GM18868 (cell line): ENCODE results near the gene ZNF827.
A peak's percentile ranks its signal among the peaks of the same experiment; 100 is the strongest.

Experiments
- ATAC-seq: cut with Tn5 transposase; IDR thresholded peaks from one replicate; pipeline ENCODE4 v1.9.1; 2021; ENCODE audit warnings: mild to moderate bottlenecking, moderate library complexity; ENCODE audit not compliant: unreplicated experiment

The ZNF827 gene

GRCh38 chr4:145769450-145770037 lies 169.1 kb downstream of the ZNF827 start:
- no peak for ATAC-seq

- no peak for ATAC-seq
Observed at GRCh38 chr4:145766273-145766672, 172.3 kb downstream of the ZNF827 start.

GRCh38 chr4:145763399-145763798 lies 175.2 kb downstream of the ZNF827 start:
- ATAC-seq, result no peak

GRCh38 chr4:145762719-145763118 lies 175.9 kb downstream of the ZNF827 start:
- no peak for ATAC-seq

- no peak for ATAC-seq
Observed at GRCh38 chr4:145760961-145761929, 177.4 kb downstream of the ZNF827 start.

- no peak for ATAC-seq
Observed at GRCh38 chr4:145760176-145760575, 178.4 kb downstream of the ZNF827 start.

- ATAC-seq, result no peak
Observed at GRCh38 chr4:145757188-145757587, 181.4 kb downstream of the ZNF827 start.

GRCh38 chr4:145756244-145756643 lies 182.4 kb downstream of the ZNF827 start:
- no peak for ATAC-seq

- no peak for ATAC-seq
Observed at GRCh38 chr4:145755802-145756201, 182.8 kb downstream of the ZNF827 start.

- ATAC-seq, result no peak
Observed at GRCh38 chr4:145743641-145744040, 195.0 kb downstream of the ZNF827 start.

- ATAC-seq, result no peak
Observed at GRCh38 chr4:145740806-145741205, 197.8 kb downstream of the ZNF827 start.

- no peak for ATAC-seq
Observed at GRCh38 chr4:145739845-145740244, 198.8 kb downstream of the ZNF827 start.

GRCh38 chr4:145736241-145736831 lies 202.3 kb downstream of the ZNF827 start:
- ATAC-seq, result no peak

- no peak for ATAC-seq
Observed at GRCh38 chr4:145735827-145736226, 202.8 kb downstream of the ZNF827 start.

- ATAC-seq, result no peak
Observed at GRCh38 chr4:145735347-145735675, 203.3 kb downstream of the ZNF827 start.

GRCh38 chr4:145734576-145735346 lies 203.9 kb downstream of the ZNF827 start:
- ATAC-seq, result no peak

GRCh38 chr4:145734031-145734430 lies 204.6 kb downstream of the ZNF827 start:
- no peak for ATAC-seq

- ATAC-seq, result peak; percentile 93
Observed at GRCh38 chr4:145732895-145733880, 205.4 kb downstream of the ZNF827 start.

GRCh38 chr4:145732001-145732815 lies 206.4 kb downstream of the ZNF827 start:
- no peak for ATAC-seq
